Ishikawa (cell line): Measurements from ENCODE around the gene CLK4.

ENCODE experiments used
- CREB1 ChIP-seq: IDR thresholded peaks from 2 replicates; pipeline ENCODE4 v1.6.1; 2012; ENCODE audit warnings: low read depth
- EP300 ChIP-seq: IDR thresholded peaks from 2 replicates; pipeline ENCODE4 v1.6.1; 2012; ENCODE audit warnings: borderline replicate concordance
- RAD21 ChIP-seq: IDR thresholded peaks from 2 replicates; pipeline ENCODE4 v1.6.1; 2012; ENCODE audit warnings: low read depth
- REST ChIP-seq: IDR thresholded peaks from 2 replicates; pipeline ENCODE4 v1.6.1; 2012; ENCODE audit warnings: low read depth, mild to moderate bottlenecking
- TAF1 ChIP-seq: IDR thresholded peaks from 2 replicates; pipeline ENCODE4 v1.6.1; 2012; ENCODE audit warnings: low read depth, mild to moderate bottlenecking
- TEAD4 ChIP-seq: IDR thresholded peaks from 2 replicates; pipeline ENCODE4 v1.6.1; 2012
- USF1 ChIP-seq: IDR thresholded peaks from 2 replicates; pipeline ENCODE4 v1.6.1; 2012

- TF ChIP-seq TAF1 = no peak
- no peak for TF ChIP-seq CREB1
- no peak for TF ChIP-seq RAD21
- TF ChIP-seq REST = no peak
- no peak for TF ChIP-seq EP300
- TF ChIP-seq TEAD4 = no peak
- no peak for TF ChIP-seq USF1
These were observed 969 bp downstream of the CLK4 start for GRCh38 chr5:178625679-178626483.
